Measurements from ENCODE around the gene ZNF559. TPM values are rescaled to one million over a fixed set of nuclear protein-coding genes. Genes with fewer than 3 reads are reported as not detected.
"Not testable (repeated sequence)": the region's sequence is repeated elsewhere in the genome, so short reads cannot be mapped to it uniquely, and the experiment has no call there.

The ZNF559 gene
- total RNA-seq, 2 donors from 2014 or later, result 19.4 to 30.3 TPM

DNA sequence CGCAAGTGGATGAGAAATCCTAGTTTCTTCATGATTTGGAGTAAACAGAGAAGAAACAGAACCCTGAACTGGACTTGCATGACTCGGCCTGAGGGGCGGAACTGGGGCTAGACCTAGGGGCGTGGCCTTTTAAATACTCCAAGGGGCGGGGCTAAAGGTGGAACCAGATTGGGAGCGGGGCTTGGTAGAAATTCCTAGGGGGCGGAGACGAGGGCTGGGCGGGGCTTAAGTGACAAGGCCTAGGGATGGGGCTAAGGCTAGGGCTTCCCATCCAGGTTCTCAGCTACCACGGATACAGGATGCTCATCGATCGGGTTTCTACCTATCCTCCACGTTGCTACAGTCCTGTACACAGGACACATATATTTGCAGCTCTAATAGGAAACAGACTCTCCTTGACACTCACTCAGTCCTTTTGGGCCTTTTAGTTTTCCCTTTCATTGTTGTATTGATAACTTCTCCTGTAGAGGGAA lies 14.0 kb upstream of the ZNF559 start:
- TF ChIP-seq POLR2A (IDR thresholded peaks at IDR 0.05), result no peak
- TF ChIP-seq POLR2AphosphoS5 (IDR thresholded peaks at IDR 0.05), result no peak
- TF ChIP-seq, protein P1, sequence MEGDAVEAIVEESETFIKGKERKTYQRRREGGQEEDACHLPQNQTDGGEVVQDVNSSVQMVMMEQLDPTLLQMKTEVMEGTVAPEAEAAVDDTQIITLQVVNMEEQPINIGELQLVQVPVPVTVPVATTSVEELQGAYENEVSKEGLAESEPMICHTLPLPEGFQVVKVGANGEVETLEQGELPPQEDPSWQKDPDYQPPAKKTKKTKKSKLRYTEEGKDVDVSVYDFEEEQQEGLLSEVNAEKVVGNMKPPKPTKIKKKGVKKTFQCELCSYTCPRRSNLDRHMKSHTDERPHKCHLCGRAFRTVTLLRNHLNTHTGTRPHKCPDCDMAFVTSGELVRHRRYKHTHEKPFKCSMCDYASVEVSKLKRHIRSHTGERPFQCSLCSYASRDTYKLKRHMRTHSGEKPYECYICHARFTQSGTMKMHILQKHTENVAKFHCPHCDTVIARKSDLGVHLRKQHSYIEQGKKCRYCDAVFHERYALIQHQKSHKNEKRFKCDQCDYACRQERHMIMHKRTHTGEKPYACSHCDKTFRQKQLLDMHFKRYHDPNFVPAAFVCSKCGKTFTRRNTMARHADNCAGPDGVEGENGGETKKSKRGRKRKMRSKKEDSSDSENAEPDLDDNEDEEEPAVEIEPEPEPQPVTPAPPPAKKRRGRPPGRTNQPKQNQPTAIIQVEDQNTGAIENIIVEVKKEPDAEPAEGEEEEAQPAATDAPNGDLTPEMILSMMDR (IDR thresholded peaks at IDR 0.05), result no peak
- H3K9me3 ChIP-seq, result no peaks in the 10 kb centered on the region
- intact Hi-C loops (cut with DNase I), result no loop called here
- no peaks in the 10 kb centered on the region for H3K36me3 ChIP-seq
- no peaks in the 10 kb centered on the region for H3K4me1 ChIP-seq (replicated peaks)
- DNase-seq (ENCODE audit: low spot score), result peak; percentile 87
- peak overlapping the region; percentile 77 to 88 for H3K4me3 ChIP-seq
- no peaks in the 10 kb centered on the region for H3K27me3 ChIP-seq (replicated peaks; ENCODE audit: insufficient read depth)
- 10% methylated on average over 13 of the region's 13 CpGs for WGBS
- H3K27ac ChIP-seq, result peak overlapping the region; percentile 93 to 96

DNA sequence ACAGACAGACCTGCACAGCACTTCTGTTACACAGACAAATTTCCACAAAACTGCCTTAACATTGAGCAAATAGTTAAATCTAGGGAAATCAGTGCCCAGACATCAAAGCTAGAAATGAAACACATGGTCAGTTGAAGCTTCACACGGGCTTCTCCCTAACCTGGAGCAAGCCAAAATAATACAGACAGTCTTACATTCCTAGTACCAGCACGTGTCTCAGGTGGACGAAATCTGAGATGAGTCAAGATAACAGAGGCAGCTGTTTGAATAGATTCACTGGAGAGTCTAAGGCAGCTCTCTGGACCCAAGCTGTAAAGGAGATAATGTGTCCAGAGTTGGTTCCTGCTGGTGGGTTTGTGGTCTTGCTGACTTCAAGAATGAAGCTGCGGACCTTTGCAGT lies 10.2 kb upstream of the ZNF559 start:
- 73% methylated on average over 4 of the region's 4 CpGs for WGBS
- intact Hi-C loops (cut with DNase I), result no loop called here
- TF ChIP-seq, protein P1 (IDR thresholded peaks at IDR 0.05), result no peak
- no peak for TF ChIP-seq POLR2A (IDR thresholded peaks at IDR 0.05)
- TF ChIP-seq POLR2AphosphoS5 (IDR thresholded peaks at IDR 0.05), result no peak

DNA sequence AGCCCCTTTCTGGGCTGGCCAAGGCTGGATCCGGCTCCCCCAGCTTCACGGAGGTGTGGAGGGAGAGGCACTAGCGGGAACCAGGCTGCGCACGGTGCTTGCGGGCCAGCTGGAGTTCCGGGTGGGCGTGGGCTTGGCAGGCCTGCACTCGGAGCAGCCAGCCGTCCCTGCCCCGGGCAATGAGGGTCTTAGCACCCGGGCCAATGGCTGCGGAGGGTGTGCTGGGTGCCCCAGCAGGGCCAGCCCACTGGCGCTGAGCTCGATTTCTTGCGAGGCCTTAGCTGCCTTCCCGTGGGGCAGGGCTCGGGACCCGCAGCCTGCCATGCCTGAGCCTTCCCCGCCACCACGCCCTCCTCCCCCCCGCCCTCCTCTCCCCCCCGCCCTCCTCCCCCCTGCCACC lies 2.6 kb upstream of the ZNF559 start:
- TF ChIP-seq, protein P1 (IDR thresholded peaks at IDR 0.05), result no peak
- TF ChIP-seq POLR2A (IDR thresholded peaks at IDR 0.05), result no peak
- no peak for TF ChIP-seq POLR2AphosphoS5 (IDR thresholded peaks at IDR 0.05)
- Histone ChIP-seq H3K9me3 (peaks cover 2% of the 10 kb centered on the region), H3K27me3 (replicated peaks; ENCODE audit: insufficient read depth) (no peaks in the 10 kb centered on the region), H3K27ac (no peak overlapping the region), H3K36me3 (no peaks in the 10 kb centered on the region), H3K4me3 (no peak overlapping the region), H3K4me1 (replicated peaks) (no peaks in the 10 kb centered on the region)
- intact Hi-C loops (cut with DNase I), result loop anchor here (5.0 to 10.0 kb wide), 2 partner anchors 113 to 471 kb away; partner anchors contain the start of gene ZNF266
- no peak for DNase-seq (ENCODE audit: low spot score)
- 89% methylated on average over 20 of the region's 23 CpGs for WGBS

More for the DNA sequence above, 10.2 kb upstream of the ZNF559 start:
- H3K36me3 ChIP-seq, result no peaks in the 10 kb centered on the region
- DNase-seq (ENCODE audit: low spot score), result no peak
- no peaks in the 10 kb centered on the region for H3K27me3 ChIP-seq (replicated peaks; ENCODE audit: insufficient read depth)
- no peaks in the 10 kb centered on the region for H3K9me3 ChIP-seq
- H3K4me1 ChIP-seq (replicated peaks), result no peaks in the 10 kb centered on the region
- no peak overlapping the region for H3K27ac ChIP-seq
- H3K4me3 ChIP-seq, result no peak overlapping the region

DNA sequence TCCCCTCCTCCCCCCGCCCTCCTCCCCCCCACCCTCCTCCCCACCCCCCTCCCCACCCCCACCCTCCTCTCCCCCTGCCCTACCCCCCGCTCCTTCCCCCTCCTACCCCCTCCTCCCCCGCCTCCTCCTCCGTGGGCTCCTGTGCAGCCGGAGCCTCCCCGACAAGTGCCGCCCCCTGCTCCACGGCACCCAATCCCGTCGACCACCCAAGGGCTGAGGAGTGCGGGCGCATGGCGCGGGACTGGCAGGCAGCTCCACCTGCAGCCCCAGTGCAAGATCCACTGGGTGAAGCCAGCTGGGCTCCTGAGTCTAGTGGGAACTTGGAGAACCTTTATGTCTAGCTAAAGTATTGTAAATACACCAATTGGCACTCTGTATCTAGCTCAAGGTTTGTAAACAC lies 2.2 kb upstream of the ZNF559 start:
- WGBS, result 97% methylated on average over 9 of the region's 14 CpGs
- not testable (repeated sequence) for H3K9me3 ChIP-seq; H3K4me1 ChIP-seq (replicated peaks); DNase-seq (ENCODE audit: low spot score); H3K4me3 ChIP-seq; H3K27ac ChIP-seq; H3K27me3 ChIP-seq (replicated peaks; ENCODE audit: insufficient read depth); H3K36me3 ChIP-seq
- intact Hi-C loops (cut with DNase I), result loop anchor here (5.0 to 10.0 kb wide), 2 partner anchors 113 to 471 kb away; partner anchors contain the start of gene ZNF266

DNA sequence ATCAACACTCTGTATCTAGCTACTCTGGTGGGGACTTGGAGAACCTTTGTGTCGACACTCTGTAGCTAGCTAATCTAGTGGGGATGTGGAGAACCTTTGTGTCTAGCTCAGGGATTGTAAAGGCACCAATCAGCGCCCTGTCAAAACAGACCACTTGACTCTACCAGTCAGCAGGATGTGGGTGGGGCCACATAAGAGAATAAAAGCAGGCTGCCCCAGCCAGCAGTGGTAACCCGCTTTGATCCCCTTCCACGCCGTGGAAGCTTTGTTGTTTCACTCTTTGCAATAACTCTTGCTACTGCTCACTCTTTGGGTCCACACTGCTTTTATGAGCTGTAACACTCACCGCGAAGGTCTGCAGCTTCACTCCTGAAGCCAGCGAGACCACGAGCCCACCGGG lies 1.8 kb upstream of the ZNF559 start:
- not testable (repeated sequence) for H3K27me3 ChIP-seq (replicated peaks; ENCODE audit: insufficient read depth); H3K4me1 ChIP-seq (replicated peaks); H3K9me3 ChIP-seq; H3K27ac ChIP-seq; DNase-seq (ENCODE audit: low spot score); H3K36me3 ChIP-seq; H3K4me3 ChIP-seq
- intact Hi-C loops (cut with DNase I), result loop anchor here (5.0 to 10.0 kb wide), 2 partner anchors 113 to 470 kb away; partner anchors contain the start of gene ZNF266
- 93% methylated on average over 10 of the region's 10 CpGs for WGBS

DNA sequence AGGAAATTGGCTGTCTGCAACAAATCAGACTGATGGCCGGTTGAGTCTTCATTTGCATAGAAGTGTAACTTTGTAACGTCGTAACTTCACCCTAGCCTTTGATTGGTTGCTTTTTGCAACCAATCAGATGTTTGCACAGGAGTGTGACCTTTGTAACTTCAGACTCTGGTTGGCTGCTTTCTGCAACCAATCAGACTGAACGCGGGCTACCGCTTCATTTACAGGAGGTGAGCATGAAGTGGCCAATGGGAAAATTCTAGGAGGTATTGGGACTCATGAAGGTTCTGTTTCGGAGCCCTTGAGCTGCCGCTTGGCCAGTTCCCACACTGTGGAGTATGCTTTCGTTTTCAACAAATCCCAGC lies 441 bp upstream of the ZNF559 start:
- WGBS, result 2% methylated on average over 9 of the region's 9 CpGs
- Histone ChIP-seq H3K27ac (peak overlapping the region; percentile 78 to 85), H3K27me3 (replicated peaks; ENCODE audit: insufficient read depth) (no peaks in the 10 kb centered on the region), H3K4me1 (replicated peaks) (no peaks in the 10 kb centered on the region), H3K4me3 (peak overlapping the region; percentile 71 to 81), H3K9me3 (peaks cover 3% of the 10 kb centered on the region), H3K36me3 (no peaks in the 10 kb centered on the region)
- peak; percentile 44 for DNase-seq (ENCODE audit: low spot score)
- intact Hi-C loops (cut with DNase I), result loop anchor here (5.0 to 10.0 kb wide), 2 partner anchors 111 to 469 kb away; partner anchors contain the start of gene ZNF266
- TF ChIP-seq, protein P1 (IDR thresholded peaks at IDR 0.05), result no peak

Data from prostate gland (tissue), 2 donors.